GM21381 (cell line): ENCODE measurements around the gene OR2T27.
"Not testable (repeated sequence)": the region's sequence is repeated elsewhere in the genome, so short reads cannot be mapped to it uniquely, and the experiment has no call there.

Experiments used
- ATAC-seq: cut with Tn5 transposase; IDR thresholded peaks from one replicate; pipeline ENCODE4 v1.9.1; 2021; ENCODE audit warnings: mild to moderate bottlenecking, moderate library complexity; ENCODE audit not compliant: unreplicated experiment

OR2T27 gene

DNA sequence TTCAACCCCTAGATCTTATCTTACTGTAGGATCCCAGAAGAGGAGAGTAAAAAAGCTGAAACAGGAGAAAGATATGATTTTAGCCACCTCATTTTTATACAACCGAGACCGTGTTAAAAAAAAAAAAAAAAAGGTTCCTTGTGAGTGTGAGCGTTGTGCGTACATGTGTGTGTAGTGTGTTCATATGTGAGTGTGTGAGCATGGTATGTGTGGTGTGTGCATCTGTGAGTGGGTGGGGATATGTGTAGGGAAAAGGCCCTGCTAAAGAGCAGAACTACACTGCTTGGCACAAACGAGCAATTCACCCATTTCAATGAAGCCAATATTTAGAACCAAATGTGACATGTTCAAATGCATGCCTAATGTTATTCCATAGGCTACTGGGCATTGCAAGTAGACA, 13.7 kb downstream of the OR2T27 start:
- not testable (repeated sequence) for ATAC-seq

DNA sequence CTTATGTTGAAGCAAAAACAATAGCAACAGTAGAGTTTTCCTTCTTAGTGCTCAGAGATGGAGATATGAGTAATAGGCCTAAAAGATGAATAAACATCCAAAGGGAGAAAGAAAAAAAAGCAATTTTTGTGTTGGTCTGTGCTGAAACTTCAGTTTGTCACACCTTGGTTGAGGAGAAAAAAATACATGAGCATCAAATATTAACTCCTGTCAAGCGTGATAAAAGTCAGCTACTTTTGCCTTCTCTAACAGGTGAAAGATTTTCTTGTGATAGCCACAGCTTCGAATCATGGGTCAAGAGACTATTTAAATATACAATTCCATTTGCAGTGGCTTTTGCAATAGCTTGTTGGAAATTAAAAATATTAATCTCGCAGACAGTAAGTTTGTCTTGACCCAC, 14.4 kb downstream of the OR2T27 start:
- ATAC-seq = peak; percentile 48

GRCh38 chr1:248639652-248640051, 15.7 kb downstream of the OR2T27 start:
- peak; percentile 42 for ATAC-seq

DNA sequence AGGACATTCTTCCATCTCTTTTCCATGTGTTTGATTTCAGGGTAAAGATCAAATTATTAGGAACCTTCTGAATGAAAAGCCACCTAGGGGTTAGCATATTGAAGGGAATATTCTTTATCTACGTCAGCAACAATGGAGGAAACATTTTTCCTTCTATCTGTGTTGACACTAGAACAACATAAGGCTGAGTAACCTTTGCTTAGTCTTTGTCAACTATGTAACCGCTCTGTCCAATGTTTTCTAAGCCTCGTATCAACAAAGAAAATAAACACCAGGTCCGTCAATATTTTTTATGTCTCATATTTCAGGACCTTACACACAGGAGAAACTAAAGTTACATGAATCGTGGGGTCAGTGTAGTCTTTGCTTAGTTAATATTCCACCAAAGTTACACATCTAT, 18.7 kb downstream of the OR2T27 start:
- ATAC-seq = not testable (repeated sequence)

- ATAC-seq = not testable (repeated sequence)
Observed at GRCh38 chr1:248634991-248635390, 20.3 kb downstream of the OR2T27 start, which contains the start of gene OR2T11. Gene OR2T11, minus strand, starts transcription at chr1:248635091. Its CDS starts 7,963 bp downstream, at chr1:248627128.

DNA sequence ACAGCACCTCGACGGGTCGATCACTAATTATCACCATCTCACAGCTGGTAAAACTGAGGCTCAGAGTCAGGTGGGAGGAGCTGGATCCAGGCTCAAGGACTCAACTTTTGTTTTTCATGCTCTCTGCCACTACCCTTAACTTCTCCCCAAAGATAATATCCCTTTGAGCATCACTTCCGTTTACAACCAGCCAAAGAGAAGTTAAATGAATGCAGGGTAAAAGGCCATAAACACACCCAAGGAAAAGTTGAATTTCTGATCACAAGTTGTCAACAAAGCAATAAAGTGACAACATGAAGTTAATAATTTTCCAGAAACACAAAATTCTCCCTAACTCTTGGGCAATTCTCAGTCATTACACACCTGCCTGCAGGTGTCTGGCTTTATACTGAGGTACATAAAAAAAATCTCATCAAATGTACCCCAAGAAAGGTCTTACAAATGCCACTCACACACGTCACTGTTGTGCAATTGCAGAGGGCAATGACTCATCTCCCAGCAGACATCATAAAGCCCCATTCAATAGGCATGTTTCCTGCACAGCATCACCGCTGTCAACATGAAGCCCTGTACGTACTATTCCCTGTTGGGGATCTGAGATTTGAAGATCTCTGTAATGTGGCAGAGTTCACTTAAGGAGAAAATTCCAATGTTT, 23.8 kb downstream of the OR2T27 start:
- no peak for ATAC-seq

DNA sequence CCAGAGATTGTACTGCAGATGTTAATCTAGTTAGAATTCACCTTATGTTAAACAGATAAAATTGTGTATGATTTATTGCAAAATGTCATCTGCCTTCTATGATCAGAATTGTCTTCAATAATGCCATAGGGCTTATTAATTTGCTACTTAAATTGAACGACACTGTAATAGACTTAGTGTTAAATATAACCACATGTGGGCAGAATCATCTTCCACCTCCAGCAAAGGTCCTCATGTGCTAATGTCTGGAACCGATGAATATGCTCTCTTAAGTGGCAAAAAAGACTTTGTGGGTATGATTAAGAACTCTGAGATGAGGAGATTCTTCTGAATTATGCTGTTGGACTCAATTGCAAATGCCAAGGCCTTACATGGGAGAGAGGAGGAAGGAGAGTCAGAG, 24.8 kb downstream of the OR2T27 start:
- ATAC-seq = no peak

DNA sequence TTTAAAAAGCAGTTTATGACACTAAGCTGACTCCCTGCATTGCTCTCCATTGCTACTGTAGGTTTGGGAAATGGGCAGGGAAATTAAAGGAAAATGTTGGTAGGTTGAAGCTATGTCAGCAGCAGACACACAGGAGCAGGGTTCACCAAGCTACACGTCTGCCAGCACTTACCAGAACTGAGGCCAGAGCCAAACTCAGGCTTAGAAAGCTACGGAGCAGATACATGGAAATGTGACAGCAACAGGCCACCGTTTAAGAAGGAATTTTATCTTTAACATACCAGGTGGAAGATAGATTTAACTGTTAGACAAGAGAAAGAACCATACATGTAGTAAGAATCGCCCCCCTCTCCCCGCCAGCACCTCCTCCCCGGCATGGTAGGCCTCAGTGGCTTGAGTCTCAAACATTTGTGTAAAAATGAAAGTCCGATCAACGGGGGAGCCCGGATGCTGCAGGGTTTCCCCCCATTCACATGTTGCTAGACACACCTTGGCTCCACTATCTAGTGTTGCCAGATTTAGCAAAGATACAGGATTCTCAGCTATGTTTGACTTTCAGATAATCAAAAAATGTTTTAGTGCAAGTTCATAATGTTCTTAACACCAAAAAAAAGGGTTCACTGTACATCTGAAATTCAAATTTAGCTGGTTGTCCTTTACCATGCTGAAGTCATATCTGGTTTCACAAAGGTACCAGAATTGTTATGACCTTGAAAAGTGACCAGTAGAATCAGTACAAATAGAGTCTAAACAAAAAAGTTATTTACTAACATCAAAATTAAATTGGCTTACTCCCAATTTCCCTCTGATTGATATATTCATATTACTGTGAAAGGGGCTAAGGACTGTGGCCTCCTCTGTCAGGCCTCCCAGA, 27.1 kb downstream of the OR2T27 start:
- peak; percentile 93 for ATAC-seq

DNA sequence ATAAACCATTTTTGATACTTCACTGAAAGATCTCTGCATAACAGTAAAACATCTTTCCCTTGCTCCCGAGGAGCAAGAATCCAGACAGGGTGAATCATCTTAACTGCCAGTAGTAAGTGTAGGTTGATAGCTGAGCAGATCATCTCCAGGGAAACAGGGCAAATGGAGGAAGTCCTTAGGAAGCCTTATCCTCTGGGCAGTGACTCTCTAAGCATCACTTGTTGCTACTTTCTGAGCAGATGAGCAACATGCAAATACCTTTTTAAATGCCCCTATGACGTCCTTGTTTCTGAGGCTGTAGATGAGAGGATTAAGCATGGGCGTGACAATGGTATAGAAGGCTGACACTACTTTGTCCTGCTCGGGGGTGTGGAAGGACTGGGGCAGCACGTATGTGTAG, 29.4 kb downstream of the OR2T27 start:
- no peak for ATAC-seq

DNA sequence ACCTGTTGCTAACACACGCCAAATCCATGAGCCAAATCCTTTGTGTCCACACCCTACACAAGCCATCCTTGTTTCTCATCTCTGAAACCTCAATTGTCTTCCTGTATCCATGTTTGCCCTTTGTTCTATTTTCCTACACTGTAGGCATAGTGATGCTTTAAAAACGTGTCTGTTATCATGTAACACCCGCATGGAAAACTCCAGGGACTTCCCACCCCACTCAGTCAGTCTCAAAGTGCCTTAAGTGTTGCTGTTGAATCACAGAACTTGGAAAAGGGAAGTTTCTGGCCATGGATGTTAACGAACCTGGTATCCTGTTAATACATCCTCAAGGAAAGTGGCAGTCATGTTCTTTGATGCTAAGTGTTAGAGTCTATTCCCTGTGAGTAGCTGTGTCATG, 30.2 kb downstream of the OR2T27 start:
- no peak for ATAC-seq

- ATAC-seq = peak; percentile 89
Observed at GRCh38 chr1:248622570-248623001, 32.7 kb downstream of the OR2T27 start.

GRCh38 chr1:248621770-248622169, 33.6 kb downstream of the OR2T27 start:
- no peak for ATAC-seq

DNA sequence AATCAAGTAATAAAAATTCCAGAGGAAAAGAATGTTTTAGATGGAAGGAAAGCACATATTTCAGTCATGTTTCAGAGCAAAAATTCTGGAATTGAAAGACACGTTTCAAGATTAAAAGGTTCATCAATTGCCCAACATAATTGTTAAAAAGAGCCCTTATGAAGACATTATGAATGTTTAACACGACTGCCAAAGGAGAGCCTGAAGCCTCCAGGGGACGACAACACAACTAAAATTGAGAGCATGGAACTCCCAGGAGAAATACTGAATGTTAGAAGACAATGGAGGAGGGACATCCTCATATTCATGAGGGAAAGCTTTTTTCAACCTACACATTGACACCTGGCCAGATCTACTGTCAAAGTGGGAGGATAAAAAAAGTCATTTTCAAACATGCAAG, 36.5 kb downstream of the OR2T27 start:
- no peak for ATAC-seq

DNA sequence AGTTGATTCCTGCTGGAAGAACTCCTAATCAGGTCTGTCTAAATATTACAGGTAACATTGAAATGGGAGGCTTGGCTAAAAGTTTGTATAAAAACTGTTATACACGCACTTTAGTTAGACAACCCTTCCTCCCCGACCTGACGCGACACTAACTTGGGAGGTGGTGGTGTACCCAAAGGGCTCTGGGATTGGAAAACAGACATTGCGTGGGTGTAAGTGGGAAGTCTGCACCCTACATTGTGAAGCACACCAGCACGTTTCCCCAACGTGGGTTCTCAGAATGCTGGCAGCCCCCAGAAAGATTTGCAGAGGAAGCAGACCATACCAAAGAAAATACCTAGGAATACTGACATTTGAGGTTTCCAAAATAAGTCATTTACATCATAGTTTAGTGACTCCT, 37.2 kb downstream of the OR2T27 start:
- ATAC-seq = no peak

DNA sequence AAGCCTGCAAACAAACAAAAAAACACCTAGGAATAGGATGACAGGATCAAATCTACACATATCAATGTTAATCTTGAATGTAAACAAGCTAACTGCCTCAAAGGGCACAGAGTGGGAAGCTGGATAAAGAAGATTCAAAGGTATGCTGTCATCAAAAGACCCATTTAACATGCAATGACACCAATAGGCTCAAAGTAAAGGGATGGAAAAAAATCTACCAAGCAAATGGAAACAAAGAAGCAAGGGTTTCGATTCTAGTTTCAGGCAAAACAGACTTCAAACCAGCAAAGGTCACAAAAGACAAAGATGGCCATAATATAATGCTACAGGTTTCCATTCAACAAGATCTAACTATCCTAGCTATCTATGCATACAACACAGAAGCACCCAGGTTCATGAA, 41.6 kb downstream of the OR2T27 start:
- no peak for ATAC-seq

- no peak for ATAC-seq
Observed at GRCh38 chr1:248611883-248612414, 43.4 kb downstream of the OR2T27 start.

GRCh38 chr1:248610301-248610700, 45.0 kb downstream of the OR2T27 start:
- ATAC-seq = no peak
